NB4 (cell line): Measurements from ENCODE around the gene IL17RC.

Experiments used
- POLR2A ChIP-seq: IDR thresholded peaks from 2 replicates; pipeline ENCODE4 v1.6.1; 2011; ENCODE audit warnings: mild to moderate bottlenecking; ENCODE audit not compliant: insufficient read length; ENCODE audit errors: extremely low read depth
- TF ChIP-seq, protein P1 (sequence below): IDR thresholded peaks from one replicate; pipeline ENCODE4 v1.5.1; 2012; ENCODE audit warnings: low read depth, low read length
- TF ChIP-seq, protein P2 (sequence below): IDR thresholded peaks from 2 replicates; pipeline ENCODE4 v1.6.1; 2011; ENCODE audit warnings: low read depth, low read length

DNA sequence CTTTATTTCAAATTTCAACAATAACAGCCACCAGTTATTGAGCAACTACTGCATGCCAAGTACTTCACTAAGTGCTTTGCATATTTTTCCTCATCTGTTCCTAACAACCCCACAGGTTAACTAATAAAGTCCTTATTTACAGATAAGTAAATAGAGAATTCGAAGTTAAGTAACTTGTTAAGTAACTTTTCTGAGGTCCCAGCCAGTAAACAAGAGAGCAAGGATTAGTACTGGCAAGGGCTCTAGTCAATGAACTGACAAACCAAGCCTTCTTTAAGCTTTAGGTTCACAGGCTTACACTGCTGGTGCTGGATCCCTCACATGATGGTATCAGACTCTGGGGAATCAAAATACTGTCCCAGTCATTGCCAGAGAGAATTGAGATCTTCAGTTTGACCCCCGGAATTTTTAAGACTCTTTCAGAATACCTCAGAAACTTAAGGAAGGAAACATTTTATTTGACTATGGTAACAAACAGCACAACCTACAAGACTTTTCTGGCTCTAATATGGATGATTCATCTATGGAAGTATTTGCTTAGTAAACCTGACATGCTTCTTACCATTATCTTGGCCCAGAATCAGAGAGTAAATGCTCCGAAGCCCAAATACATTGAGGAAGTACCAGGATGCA, 53.2 kb downstream of the IL17RC start:
- TF ChIP-seq, protein P1, sequence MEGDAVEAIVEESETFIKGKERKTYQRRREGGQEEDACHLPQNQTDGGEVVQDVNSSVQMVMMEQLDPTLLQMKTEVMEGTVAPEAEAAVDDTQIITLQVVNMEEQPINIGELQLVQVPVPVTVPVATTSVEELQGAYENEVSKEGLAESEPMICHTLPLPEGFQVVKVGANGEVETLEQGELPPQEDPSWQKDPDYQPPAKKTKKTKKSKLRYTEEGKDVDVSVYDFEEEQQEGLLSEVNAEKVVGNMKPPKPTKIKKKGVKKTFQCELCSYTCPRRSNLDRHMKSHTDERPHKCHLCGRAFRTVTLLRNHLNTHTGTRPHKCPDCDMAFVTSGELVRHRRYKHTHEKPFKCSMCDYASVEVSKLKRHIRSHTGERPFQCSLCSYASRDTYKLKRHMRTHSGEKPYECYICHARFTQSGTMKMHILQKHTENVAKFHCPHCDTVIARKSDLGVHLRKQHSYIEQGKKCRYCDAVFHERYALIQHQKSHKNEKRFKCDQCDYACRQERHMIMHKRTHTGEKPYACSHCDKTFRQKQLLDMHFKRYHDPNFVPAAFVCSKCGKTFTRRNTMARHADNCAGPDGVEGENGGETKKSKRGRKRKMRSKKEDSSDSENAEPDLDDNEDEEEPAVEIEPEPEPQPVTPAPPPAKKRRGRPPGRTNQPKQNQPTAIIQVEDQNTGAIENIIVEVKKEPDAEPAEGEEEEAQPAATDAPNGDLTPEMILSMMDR = no peak
- no peak for TF ChIP-seq POLR2A
- TF ChIP-seq, protein P2, sequence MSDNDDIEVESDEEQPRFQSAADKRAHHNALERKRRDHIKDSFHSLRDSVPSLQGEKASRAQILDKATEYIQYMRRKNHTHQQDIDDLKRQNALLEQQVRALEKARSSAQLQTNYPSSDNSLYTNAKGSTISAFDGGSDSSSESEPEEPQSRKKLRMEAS = no peak
